Upper lobe of left lung (tissue), 6 donors: ENCODE data around the gene OR3A3. TPM values are rescaled to one million over a fixed set of nuclear protein-coding genes. Genes with fewer than 3 reads are reported as not detected.
"Not testable (repeated sequence)": the region's sequence is repeated elsewhere in the genome, so short reads cannot be mapped to it uniquely, and the experiment has no call there.

Experiments used
- ATAC-seq, 2 donors: fragments of 200-7000 bp; cut with Tn5 transposase; one replicate each; pipeline ENCODE4 v1.9.1; 2022; ENCODE audit warnings: mild to moderate bottlenecking in 2 of 2, moderate library complexity in 2 of 2; ENCODE audit not compliant: low FRiP score in 2 of 2
- DNase-seq, 2 donors: peaks; one replicate each; pipeline ENCODE4 v3.0.0-alpha.2; 2019 to 2020
- H3K27ac ChIP-seq, 4 donors: fragments of 200-600 bp; sonication (generic); one replicate each; pipeline ENCODE4 v1.5.1; 2016 to 2019
- H3K27me3 ChIP-seq, 4 donors: fragments of 200-600 bp; sonication (generic); one replicate each; pipeline ENCODE4 v1.5.1; 2017 to 2019
- H3K36me3 ChIP-seq, 4 donors: fragments of 200-600 bp; sonication (generic); one replicate each; pipeline ENCODE4 v1.5.1; 2016 to 2019
- H3K4me1 ChIP-seq, 4 donors: fragments of 200-600 bp; sonication (generic); one replicate each; pipeline ENCODE4 v1.5.1; 2018 to 2019
- H3K4me3 ChIP-seq, 4 donors: fragments of 200-600 bp; sonication (generic); one replicate each; pipeline ENCODE4 v1.5.1; 2017 to 2019; ENCODE audit warnings: mild to moderate bottlenecking in 2 of 4, moderate library complexity in 1 of 4
- H3K9me3 ChIP-seq, 4 donors: fragments of 200-600 bp; sonication (generic); one replicate each; pipeline ENCODE4 v1.5.1; 2018 to 2019
- EP300 ChIP-seq, 4 donors: sonication (generic); formaldehyde crosslinking; IDR thresholded peaks; one replicate each; pipeline ENCODE4 v1.5.1; 2017; ENCODE audit warnings: antibody characterized with exemption in 4 of 4, control low read depth in 2 of 4
- POLR2A ChIP-seq, 4 donors: fragments of 450-650 bp; IDR thresholded peaks; one replicate each; pipeline ENCODE4 v1.5.1; 2016 to 2017; ENCODE audit warnings: antibody characterized with exemption in 4 of 4, mild to moderate bottlenecking in 2 of 4
- POLR2AphosphoS5 ChIP-seq, 2 donors: sonication (generic); formaldehyde crosslinking; IDR thresholded peaks; one replicate each; pipeline ENCODE4 v1.5.1; 2017; ENCODE audit warnings: antibody characterized with exemption in 2 of 2
- WGBS, 2 donors: methylation state at CpG; one replicate each; pipeline ENCODE4 v1.1.5; 2017 to 2018; 5-methylcytosine and 5-hydroxymethylcytosine counted together
- total RNA-seq, 6 donors: library from RNA; depleted of rRNA in 4 of 6; stranded (reverse); fragments of >200 nt in 4 of 6; gene quantifications; one replicate each; pipeline versions ENCODE4 v1.1.0 to v1.2.1, GENCODE V29; 2016 to 2021
- TF ChIP-seq, protein P1 (sequence below), 6 experiments: fragments of 450-650 bp in 4 of 6; fragments of 200-600 bp in 2 of 6; sonication (generic) in 2 of 6; IDR thresholded peaks; one replicate each; pipeline ENCODE4 v1.5.1; 2016 to 2019; ENCODE audit warnings: antibody characterized with exemption in 6 of 6
- donor health status: DM: no; HTN: no; CAD: no; lungs with moderate emphysema.
- donor health status: DM: no; HTN: yes; CAD: no; lungs with severe emphysema.

OR3A3 gene
- total RNA-seq, 6 donors from 2014 or later: not detected

DNA sequence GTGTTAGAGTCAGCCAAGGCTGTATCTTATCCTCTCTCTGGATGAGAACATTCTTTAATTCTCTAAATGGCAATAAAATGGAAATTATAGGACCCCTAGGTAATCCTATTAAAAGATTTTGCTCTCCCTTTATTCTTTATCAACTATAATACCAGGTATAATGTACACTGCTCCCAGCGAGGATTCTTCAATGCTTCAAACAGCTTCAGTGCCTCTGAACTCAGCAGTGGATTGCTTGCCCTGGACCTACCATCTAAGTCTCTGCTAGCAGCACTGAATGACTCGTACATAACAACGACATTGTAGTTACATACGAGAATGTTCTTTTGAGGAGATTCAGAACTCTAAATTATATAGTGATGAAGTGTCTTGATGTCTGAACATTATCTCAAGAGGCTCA is 21.4 kb upstream of the OR3A3 start:
- Histone ChIP-seq H3K4me3 (no peak overlapping the region), H3K27ac (no peak overlapping the region), H3K4me1 (no peaks in the 10 kb centered on the region), H3K9me3 (no peaks in the 10 kb centered on the region), H3K27me3 (peaks cover 0 to 8% (median 4%) of the 10 kb centered on the region in 4 donors), H3K36me3 (no peaks in the 10 kb centered on the region)
- DNase-seq (no peak), ATAC-seq (no peak)
- TF ChIP-seq, protein P1, sequence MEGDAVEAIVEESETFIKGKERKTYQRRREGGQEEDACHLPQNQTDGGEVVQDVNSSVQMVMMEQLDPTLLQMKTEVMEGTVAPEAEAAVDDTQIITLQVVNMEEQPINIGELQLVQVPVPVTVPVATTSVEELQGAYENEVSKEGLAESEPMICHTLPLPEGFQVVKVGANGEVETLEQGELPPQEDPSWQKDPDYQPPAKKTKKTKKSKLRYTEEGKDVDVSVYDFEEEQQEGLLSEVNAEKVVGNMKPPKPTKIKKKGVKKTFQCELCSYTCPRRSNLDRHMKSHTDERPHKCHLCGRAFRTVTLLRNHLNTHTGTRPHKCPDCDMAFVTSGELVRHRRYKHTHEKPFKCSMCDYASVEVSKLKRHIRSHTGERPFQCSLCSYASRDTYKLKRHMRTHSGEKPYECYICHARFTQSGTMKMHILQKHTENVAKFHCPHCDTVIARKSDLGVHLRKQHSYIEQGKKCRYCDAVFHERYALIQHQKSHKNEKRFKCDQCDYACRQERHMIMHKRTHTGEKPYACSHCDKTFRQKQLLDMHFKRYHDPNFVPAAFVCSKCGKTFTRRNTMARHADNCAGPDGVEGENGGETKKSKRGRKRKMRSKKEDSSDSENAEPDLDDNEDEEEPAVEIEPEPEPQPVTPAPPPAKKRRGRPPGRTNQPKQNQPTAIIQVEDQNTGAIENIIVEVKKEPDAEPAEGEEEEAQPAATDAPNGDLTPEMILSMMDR (IDR thresholded peaks at IDR 0.05): no peak
- TF ChIP-seq EP300 (IDR thresholded peaks at IDR 0.05): no peak
- no peak for TF ChIP-seq POLR2AphosphoS5 (IDR thresholded peaks at IDR 0.05)
- TF ChIP-seq POLR2A (IDR thresholded peaks at IDR 0.05): no peak
- 75 to 77% methylated on average over 4 of the region's 4 CpGs for whole genome bisulfite sequencing, 2 donors

DNA sequence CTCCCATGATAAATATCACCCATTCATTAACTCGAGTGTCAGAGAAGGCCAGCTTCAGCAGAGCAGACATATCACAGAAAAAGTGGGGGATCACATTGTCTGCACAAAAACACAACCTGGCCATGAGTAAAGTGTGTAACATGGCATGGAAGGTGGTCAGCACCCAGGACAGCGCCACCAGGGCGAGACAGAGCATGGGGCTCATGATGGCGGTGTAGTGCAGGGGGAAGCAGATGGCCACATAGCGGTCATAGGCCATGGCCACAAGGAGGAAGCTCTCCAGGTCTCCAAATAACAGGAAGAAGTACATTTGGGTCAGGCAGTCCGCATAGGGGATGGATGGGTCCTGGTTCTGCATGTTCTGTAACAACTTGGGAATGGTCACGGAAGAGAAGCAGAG is 13.4 kb upstream of the OR3A3 start:
- H3K4me1 ChIP-seq, H3K4me3 ChIP-seq, H3K27ac ChIP-seq, H3K27me3 ChIP-seq, H3K9me3 ChIP-seq, ATAC-seq, H3K36me3 ChIP-seq, DNase-seq: not testable (repeated sequence)
- 37 to 54% methylated on average over 7 of the region's 7 CpGs for WGBS, 2 donors

DNA sequence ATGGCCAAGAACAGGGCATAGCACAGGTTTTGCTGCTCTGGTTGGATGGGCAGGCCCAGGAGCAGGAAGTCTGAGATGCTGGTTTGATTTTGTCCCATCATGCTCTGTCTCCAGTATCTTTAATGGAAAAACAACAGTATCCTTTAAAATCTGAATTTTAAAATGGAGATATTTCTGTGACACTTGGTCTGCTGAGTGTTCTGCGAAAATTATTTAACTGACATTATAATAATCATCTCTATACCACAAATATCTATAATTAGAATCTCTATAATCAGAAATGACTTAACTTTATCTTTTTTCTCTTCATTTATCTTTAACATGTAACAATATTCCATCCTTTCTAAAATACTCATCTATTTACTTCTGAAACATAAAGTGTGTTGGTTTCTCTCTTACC is 12.9 kb upstream of the OR3A3 start, which contains the start of gene OR1E1:
OR1E1 (minus strand) TSS at position 101 of the 400 bp plus-strand sequence; CDS start at position 101, 0 bp downstream.
- H3K4me1 ChIP-seq: no peaks in the 10 kb centered on the region
- DNase-seq: no peak
- no peak within 1 kb of the TSS for H3K4me3 ChIP-seq
- H3K27ac ChIP-seq: no peak within 1 kb of the TSS
- no peaks in the 10 kb centered on the region for H3K9me3 ChIP-seq
- 79 to 87% methylated on average over 1 of the region's 1 CpG for WGBS, 2 donors
- ATAC-seq: no peak
- H3K27me3 ChIP-seq: no peaks in the 10 kb centered on the region
- H3K36me3 ChIP-seq: no peaks in the 10 kb centered on the region
- TF ChIP-seq, protein P1 (IDR thresholded peaks at IDR 0.05): no peak
- TF ChIP-seq POLR2AphosphoS5 (IDR thresholded peaks at IDR 0.05) (no peak), POLR2A (IDR thresholded peaks at IDR 0.05) (no peak), EP300 (IDR thresholded peaks at IDR 0.05) (no peak)

DNA sequence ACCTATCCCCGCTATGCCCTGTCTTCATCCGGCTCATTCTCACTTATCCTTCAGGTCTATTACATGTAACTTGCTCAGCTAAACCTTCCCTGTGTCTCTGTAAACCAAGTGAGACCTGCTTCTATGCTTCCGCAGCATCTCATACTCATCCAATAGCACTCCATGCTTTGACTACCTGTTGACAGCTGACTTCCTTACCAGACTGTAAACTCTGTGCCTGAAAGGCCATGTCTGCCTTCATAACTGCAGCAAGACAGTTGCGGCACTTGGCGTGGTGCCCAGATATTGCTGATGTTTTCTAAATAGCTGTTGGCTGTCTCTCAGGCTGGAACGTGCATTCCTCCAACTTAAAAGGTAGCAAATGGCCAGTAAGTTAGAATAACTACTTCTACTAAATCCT is 11.1 kb upstream of the OR3A3 start:
- H3K9me3 ChIP-seq: no peaks in the 10 kb centered on the region
- H3K4me3 ChIP-seq: no peak overlapping the region
- H3K36me3 ChIP-seq: no peaks in the 10 kb centered on the region
- ATAC-seq (no peak), DNase-seq (no peak)
- TF ChIP-seq EP300 (IDR thresholded peaks at IDR 0.05) (no peak), POLR2AphosphoS5 (IDR thresholded peaks at IDR 0.05) (no peak), POLR2A (IDR thresholded peaks at IDR 0.05) (no peak)
- TF ChIP-seq, protein P1 (IDR thresholded peaks at IDR 0.05): no peak
- H3K4me1 ChIP-seq: no peaks in the 10 kb centered on the region
- 55 to 63% methylated on average over 6 of the region's 6 CpGs for WGBS, 2 donors
- H3K27me3 ChIP-seq: no peaks in the 10 kb centered on the region
- no peak overlapping the region for H3K27ac ChIP-seq

DNA sequence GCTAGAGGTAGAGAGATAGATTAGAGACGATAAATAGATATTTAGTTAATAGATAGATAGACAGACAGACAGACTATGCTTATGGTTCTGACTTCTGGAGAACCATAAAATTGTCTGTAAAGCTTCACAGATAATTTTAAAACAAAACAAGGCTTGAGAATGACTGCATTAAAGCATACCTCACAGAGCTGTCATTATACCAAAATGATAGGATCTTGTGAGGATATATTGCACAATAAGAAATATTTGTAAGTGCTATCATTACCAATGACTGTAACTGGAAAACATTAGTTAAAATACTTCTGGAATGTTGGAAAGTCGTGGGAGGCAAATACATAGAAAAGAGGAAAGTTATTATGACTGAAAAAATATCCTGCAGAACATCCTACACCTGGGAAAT is 9.4 kb upstream of the OR3A3 start:
- Histone ChIP-seq H3K4me1 (no peaks in the 10 kb centered on the region), H3K27me3 (no peaks in the 10 kb centered on the region), H3K4me3 (no peak overlapping the region), H3K27ac (no peak overlapping the region), H3K9me3 (peaks cover 0 to 8% (median 3%) of the 10 kb centered on the region in 4 donors), H3K36me3 (no peaks in the 10 kb centered on the region)
- ATAC-seq (no peak), DNase-seq (no peak)
- TF ChIP-seq EP300 (IDR thresholded peaks at IDR 0.05): no peak
- 56 to 58% methylated on average over 2 of the region's 2 CpGs for WGBS, 2 donors

DNA sequence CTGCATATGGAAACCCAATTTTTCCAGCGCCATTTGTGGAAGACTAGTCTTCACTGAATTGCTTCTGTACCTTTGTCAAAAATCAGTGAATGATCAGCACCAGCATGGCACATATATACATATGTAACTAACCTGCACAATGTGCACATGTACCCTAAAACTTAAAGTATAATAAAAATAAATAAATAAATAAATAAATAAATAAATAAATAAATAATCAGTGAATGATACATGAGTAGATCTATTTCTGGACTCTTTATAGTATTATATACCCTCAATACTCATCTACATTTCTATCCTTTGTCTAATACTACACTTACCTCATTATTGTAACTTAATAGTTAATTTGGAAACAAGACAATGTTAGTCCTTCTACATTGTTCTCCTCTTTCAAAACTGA is 7.3 kb upstream of the OR3A3 start:
- not testable (repeated sequence) for H3K36me3 ChIP-seq, DNase-seq, H3K4me1 ChIP-seq, ATAC-seq, H3K27me3 ChIP-seq, H3K27ac ChIP-seq, H3K4me3 ChIP-seq
- peaks cover 0 to 17% (median 9%) of the 10 kb centered on the region in 4 donors for H3K9me3 ChIP-seq
- WGBS, 2 donors: 79 to 84% methylated on average over 1 of the region's 1 CpG

DNA sequence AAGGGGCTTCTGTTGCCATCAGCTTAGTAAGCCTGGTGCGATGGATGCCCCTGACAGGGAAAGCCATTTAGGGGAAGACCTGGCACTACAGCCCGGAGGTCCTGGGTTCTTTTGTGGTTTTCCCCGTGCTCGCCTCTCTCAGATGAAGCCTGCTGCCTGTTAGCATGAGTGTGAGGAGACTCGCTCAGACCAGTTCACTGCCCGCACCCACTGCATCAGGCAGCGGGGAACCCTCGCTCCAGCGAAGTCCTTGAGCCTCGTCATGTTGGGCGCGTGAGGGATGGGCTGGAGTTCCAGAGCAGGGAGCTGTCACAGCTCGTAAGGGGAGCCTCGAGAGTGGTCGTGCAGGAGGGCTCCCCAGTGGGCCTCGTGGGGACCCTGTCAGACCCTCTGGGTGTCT is 1.0 kb downstream of the OR3A3 start:
- H3K27me3 ChIP-seq, DNase-seq, H3K4me3 ChIP-seq, H3K4me1 ChIP-seq, H3K9me3 ChIP-seq, H3K27ac ChIP-seq, H3K36me3 ChIP-seq: not testable (repeated sequence)
- peak in 1 of 2 donors; percentile 40 for ATAC-seq
- WGBS, 2 donors: 57% methylated on average over 4 of the region's 16 CpGs; no CpG with 5 or more reads in 1 of the 2 donors
